K562 (cell line): ENCODE results near the gene COL25A1. TPM values are rescaled to one million over a fixed set of nuclear protein-coding genes. Genes with fewer than 3 reads are reported as not detected.
A peak's percentile ranks its signal among the peaks of the same experiment; 100 is the strongest.

Experiments used
- ARNT ChIP-seq, 2 experiments: fragments of 450-650 bp; IDR thresholded peaks; 2 replicates each; pipeline ENCODE4 v1.6.1; 2016; ENCODE audit warnings: mild to moderate bottlenecking in 1 of 2
- BCL6 ChIP-seq: fragments of 250-450 bp; sonication (Bioruptor Pico); IDR thresholded peaks from 2 replicates; pipeline ENCODE4 v1.4.0; 2020
- BCOR ChIP-seq: fragments of 450-650 bp; IDR thresholded peaks from 2 replicates; pipeline ENCODE4 v1.6.1; 2016
- DNMT1 ChIP-seq: fragments of 450-650 bp; IDR thresholded peaks from 2 replicates; pipeline ENCODE4 v1.6.1; 2016; ENCODE audit warnings: antibody characterized with exemption, mild to moderate bottlenecking
- FOXJ2 ChIP-seq: fragments of 200-800 bp; sonication (Bioruptor generic); IDR thresholded peaks from 2 replicates; pipeline ENCODE4 v1.6.1; 2016; ENCODE audit warnings: missing genetic modification characterization, missing compliant biosample characterization
- HDAC8 ChIP-seq: fragments of 450-650 bp; IDR thresholded peaks from 2 replicates; pipeline ENCODE4 v1.6.1; 2016; ENCODE audit warnings: mild to moderate bottlenecking, missing genetic modification characterization, moderate library complexity, missing compliant biosample characterization
- KLF10 ChIP-seq: fragments of 250-450 bp; sonication (Bioruptor Pico); IDR thresholded peaks from 2 replicates; pipeline ENCODE4 v1.6.1; 2021; ENCODE audit warnings: matching md5 sums
- LARP7 ChIP-seq: fragments of 450-650 bp; IDR thresholded peaks from 2 replicates; pipeline ENCODE4 v1.6.1; 2016
- MAZ ChIP-seq, 2 experiments: fragments of 450-650 bp in 1 of 2; sonication (generic) in 1 of 2; formaldehyde crosslinking; IDR thresholded peaks in 1 of 2; conservative IDR thresholded peaks in 1 of 2; 2 replicates each; pipeline versions ENCODE4 v1.4.0 to v1.5.0; 2020; ENCODE audit warnings: mild to moderate bottlenecking in 1 of 2, missing genetic modification reagents in 1 of 2
- NCOA2 ChIP-seq, 2 experiments: fragments of 450-650 bp; IDR thresholded peaks; 2 replicates each; pipeline ENCODE4 v1.6.1; 2018; ENCODE audit warnings: mild to moderate bottlenecking in 2 of 2, moderate library complexity in 1 of 2; ENCODE audit not compliant: partially characterized antibody in 2 of 2
- NFRKB ChIP-seq: fragments of 450-650 bp; IDR thresholded peaks from 2 replicates; pipeline ENCODE4 v1.6.1; 2016; ENCODE audit warnings: low read depth
- SMAD4 ChIP-seq: fragments of 250-450 bp; sonication (Bioruptor Pico); conservative IDR thresholded peaks from 2 replicates; pipeline ENCODE4 v1.8.0; 2021; ENCODE audit warnings: inconsistent platforms, mild to moderate bottlenecking, moderate library complexity
- ZNF146 ChIP-seq: IDR thresholded peaks from one replicate; pipeline ENCODE4 v1.6.1; 2018; ENCODE audit warnings: missing compliant biosample characterization; ENCODE audit not compliant: unreplicated experiment
- ZNF174 ChIP-seq: fragments of 250-450 bp; sonication (Bioruptor Pico); IDR thresholded peaks from 2 replicates; pipeline ENCODE4 v1.4.0; 2020; ENCODE audit warnings: mild to moderate bottlenecking
- ZNF407 ChIP-seq: fragments of 450-650 bp; IDR thresholded peaks from 2 replicates; pipeline ENCODE4 v1.6.1; 2016; ENCODE audit warnings: low read depth
- ZNF764 ChIP-seq: fragments of 250-450 bp; sonication (Bioruptor Pico); IDR thresholded peaks from 2 replicates; pipeline ENCODE4 v1.4.0; 2020; ENCODE audit warnings: low read depth, mild to moderate bottlenecking, moderate library complexity
- polyA plus RNA-seq, 8 experiments: library from polyadenylated mRNA; depleted of rRNA in 4 of 8; stranded (reverse) in 5 of 8; unstranded in 3 of 8; fragments of >200 nt; fragmentation: Nextera tagmentation in 2 of 8; fragmentation: Illumina TruSeq in 1 of 8; extraction: Ambion mirVana in 2 of 8; extraction: Trizol in 1 of 8; gene quantifications; 2 replicates each; pipeline versions ENCODE4 v1.2.1 to v1.2.3, GENCODE V29; 2011 to 2014; ENCODE audit warnings: inconsistent platforms in 1 of 8, missing spikeins in 1 of 8
- total RNA-seq, 7 experiments: library from RNA; depleted of rRNA in 6 of 7; stranded (reverse); fragments of >200 nt in 6 of 7; fragmentation: Illumina TruSeq in 2 of 7; extraction: Trizol in 2 of 7; gene quantifications; 2 replicates each; pipeline versions ENCODE4 v1.2.1 to v1.2.3, GENCODE V29; 2011 to 2021; ENCODE audit warnings: low replicate concordance in 1 of 7
- TF ChIP-seq, protein P1 (sequence below): fragments of 450-650 bp; formaldehyde crosslinking; IDR thresholded peaks from 2 replicates; pipeline ENCODE4 v1.4.0; 2020; ENCODE audit warnings: mild to moderate bottlenecking, moderate library complexity
- TF ChIP-seq, protein P2 (sequence below): sonication (generic); formaldehyde crosslinking; IDR thresholded peaks from 2 replicates; pipeline ENCODE4 v1.5.0; 2020; ENCODE audit warnings: missing genetic modification reagents

The COL25A1 gene
- total and polyA plus RNA-seq, 9 of the 15 experiments (the other 6 are each of a cell fraction or from before 2014, with no cell fraction given) = 0.03 to 0.62 (median 0.27) TPM

- TF ChIP-seq FOXJ2 (tag) (no peak), SMAD4 (CRISPR knock-in tag) (0 out of 2 replicates have a peak, but pooled peaks have one; percentile 27), BCL6 (CRISPR knock-in tag) (no peak), MAZ (CRISPR knock-in tag; conservative IDR thresholded peaks at IDR 0.05 in 1 of 2, IDR thresholded peaks at IDR 0.05 in 1 of 2) (no peak), NCOA2 (IDR thresholded peaks at IDR 0.05; ENCODE audit: partially characterized antibody in 2 of 2) (no peak), ZNF174 (CRISPR knock-in tag) (no peak), ZNF146 (CRISPR knock-in tag) (no peak), ZNF407 (no peak), LARP7 (no peak), KLF10 (CRISPR knock-in tag) (no peak), DNMT1 (no peak), ZNF764 (no peak), BCOR (no peak), HDAC8 (tag) (no peak), ARNT (IDR thresholded peaks at IDR 0.05) (peak in 1 of 2 experiments; percentile 10; a peak in 1 of 4 replicates), NFRKB (no peak)
- TF ChIP-seq, protein P1, sequence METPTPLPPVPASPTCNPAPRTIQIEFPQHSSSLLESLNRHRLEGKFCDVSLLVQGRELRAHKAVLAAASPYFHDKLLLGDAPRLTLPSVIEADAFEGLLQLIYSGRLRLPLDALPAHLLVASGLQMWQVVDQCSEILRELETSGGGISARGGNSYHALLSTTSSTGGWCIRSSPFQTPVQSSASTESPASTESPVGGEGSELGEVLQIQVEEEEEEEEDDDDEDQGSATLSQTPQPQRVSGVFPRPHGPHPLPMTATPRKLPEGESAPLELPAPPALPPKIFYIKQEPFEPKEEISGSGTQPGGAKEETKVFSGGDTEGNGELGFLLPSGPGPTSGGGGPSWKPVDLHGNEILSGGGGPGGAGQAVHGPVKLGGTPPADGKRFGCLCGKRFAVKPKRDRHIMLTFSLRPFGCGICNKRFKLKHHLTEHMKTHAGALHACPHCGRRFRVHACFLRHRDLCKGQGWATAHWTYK = no peak
- TF ChIP-seq, protein P2, sequence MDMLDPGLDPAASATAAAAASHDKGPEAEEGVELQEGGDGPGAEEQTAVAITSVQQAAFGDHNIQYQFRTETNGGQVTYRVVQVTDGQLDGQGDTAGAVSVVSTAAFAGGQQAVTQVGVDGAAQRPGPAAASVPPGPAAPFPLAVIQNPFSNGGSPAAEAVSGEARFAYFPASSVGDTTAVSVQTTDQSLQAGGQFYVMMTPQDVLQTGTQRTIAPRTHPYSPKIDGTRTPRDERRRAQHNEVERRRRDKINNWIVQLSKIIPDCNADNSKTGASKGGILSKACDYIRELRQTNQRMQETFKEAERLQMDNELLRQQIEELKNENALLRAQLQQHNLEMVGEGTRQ (CRISPR knock-in tag) = no peak
These were observed 275.4 kb downstream of the COL25A1 start (continued) for GRCh38 chr4:109027016-109027500.
